IMR-90 (cell line): ENCODE results near the gene METAP2. TPM values are rescaled to one million over a fixed set of nuclear protein-coding genes. Genes with fewer than 3 reads are reported as not detected.

Experiments
- ATAC-seq: fragments of 200-7000 bp; cut with Tn5 transposase; 2 replicates; pipeline ENCODE4 v1.9.1; 2020; ENCODE audit warnings: low read depth, mild to moderate bottlenecking, moderate library complexity
- BruUV-seq: library from RNA; stranded (reverse); fragments of 400-500 nt; replicated peaks from 2 replicates; lab custom pipeline; 2021; lab: Mats Ljungman, UMichigan
- CTCF ChIA-PET: fragments of 300-600 bp; formaldehyde crosslinking; extraction: SDS; loops from one replicate; lab custom pipeline; 2021; ENCODE audit warnings: antibody characterized with exemption; lab: Yijun Ruan, JAX
- POLR2A ChIA-PET: fragments of 300-600 bp; sonication (Branson Sonifier 250); formaldehyde crosslinking; loops from one replicate; lab custom pipeline; 2022; ENCODE audit warnings: antibody characterized with exemption; ENCODE audit not compliant: unreplicated experiment; lab: Charles Lee
- DNase-seq: peaks from one replicate; pipeline ENCODE4 v3.0.0; 2013
- H2AFZ ChIP-seq: replicated peaks from 2 replicates; pipeline ENCODE3; 2013; ENCODE audit warnings: low read length, mild to moderate bottlenecking; ENCODE audit not compliant: poor library complexity
- H2AK5ac ChIP-seq: 2 replicates; pipeline ENCODE4 v1.6.1; 2013; ENCODE audit warnings: low read depth, low read length, inconsistent platforms
- H2AK9ac ChIP-seq: replicated peaks from 2 replicates; pipeline ENCODE3; 2013; ENCODE audit warnings: mild to moderate bottlenecking, low read depth, low read length, moderate library complexity; ENCODE audit not compliant: poor library complexity
- H2BK120ac ChIP-seq: 2 replicates; pipeline ENCODE4 v1.6.1; 2013; ENCODE audit warnings: low read depth, low read length, inconsistent platforms
- H2BK15ac ChIP-seq: 3 replicates; pipeline ENCODE4 v1.6.1; 2013; ENCODE audit warnings: low read depth, low read length, inconsistent platforms
- H2BK20ac ChIP-seq: 2 replicates; pipeline ENCODE4 v1.6.1; 2013; ENCODE audit warnings: low read depth, mild to moderate bottlenecking, inconsistent platforms, low read length, moderate library complexity
- H2BK5ac ChIP-seq: 2 replicates; pipeline ENCODE4 v1.6.1; 2013; ENCODE audit warnings: mild to moderate bottlenecking, low read depth, low read length, inconsistent platforms; ENCODE audit not compliant: poor library complexity, severe bottlenecking
- H3K14ac ChIP-seq: replicated peaks from 2 replicates; pipeline ENCODE4 v1.6.1; 2013; ENCODE audit warnings: low read depth, low read length, inconsistent platforms
- H3K18ac ChIP-seq: 2 replicates; pipeline ENCODE4 v1.6.1; 2013; ENCODE audit warnings: low read depth, low read length, control low read depth
- H3K23ac ChIP-seq: 2 replicates; pipeline ENCODE4 v1.6.1; 2013; ENCODE audit warnings: low read depth, low read length, inconsistent platforms
- H3K27ac ChIP-seq: 2 replicates; pipeline ENCODE4 v1.5.1; 2013; ENCODE audit warnings: mild to moderate bottlenecking, control low read depth, low read length; ENCODE audit not compliant: insufficient read depth
- H3K27me3 ChIP-seq: 2 replicates; pipeline ENCODE4 v1.6.1; 2013; ENCODE audit warnings: low read length; ENCODE audit not compliant: control insufficient read depth, insufficient read depth
- H3K36me3 ChIP-seq: 2 replicates; pipeline ENCODE4 v1.6.1; 2013; ENCODE audit warnings: low read length, mixed read lengths; ENCODE audit not compliant: control insufficient read depth, insufficient read depth
- H3K4ac ChIP-seq: 2 replicates; pipeline ENCODE4 v1.6.1; 2013; ENCODE audit warnings: low read depth, low read length, inconsistent platforms
- H3K4me1 ChIP-seq: 2 replicates; pipeline ENCODE4 v1.6.1; 2013; ENCODE audit warnings: low read length, mixed read lengths; ENCODE audit not compliant: control insufficient read depth, insufficient read depth
- H3K4me2 ChIP-seq: 2 replicates; pipeline ENCODE4 v1.6.1; 2013; ENCODE audit warnings: low read depth, mild to moderate bottlenecking, control low read depth, low read length, moderate library complexity
- H3K4me3 ChIP-seq: 2 replicates; pipeline ENCODE4 v1.5.1; 2013; ENCODE audit warnings: low read depth, mild to moderate bottlenecking, control low read depth, low read length, moderate library complexity; ENCODE audit not compliant: insufficient read depth
- H3K56ac ChIP-seq: 2 replicates; pipeline ENCODE4 v1.6.1; 2013; ENCODE audit warnings: low read length, inconsistent platforms; ENCODE audit not compliant: insufficient read depth; ENCODE audit errors: extremely low read depth
- H3K79me1 ChIP-seq, 2 experiments: 2 replicates each; pipeline ENCODE4 v1.6.1; 2013; ENCODE audit warnings: low read length in 2 of 2, inconsistent platforms in 1 of 2, low read depth in 1 of 2
- H3K9ac ChIP-seq: 2 replicates; pipeline ENCODE4 v1.6.1; 2013; ENCODE audit warnings: low read depth, low read length, control low read depth
- H3K9me1 ChIP-seq: 2 replicates; pipeline ENCODE4 v1.6.1; 2013; ENCODE audit warnings: low read length, inconsistent platforms; ENCODE audit not compliant: insufficient read depth
- H3K9me3 ChIP-seq: 2 replicates; pipeline ENCODE4 v1.6.1; 2013; ENCODE audit warnings: low read length; ENCODE audit not compliant: control insufficient read depth, insufficient read depth
- H4K20me1 ChIP-seq: 2 replicates; pipeline ENCODE4 v1.6.1; 2013; ENCODE audit warnings: low read length, inconsistent platforms; ENCODE audit not compliant: insufficient read depth
- H4K5ac ChIP-seq: 2 replicates; pipeline ENCODE4 v1.6.1; 2013; ENCODE audit warnings: mild to moderate bottlenecking, low read depth, low read length, control low read depth
- H4K8ac ChIP-seq, 2 experiments: 2 replicates each; pipeline ENCODE4 v1.6.1; 2013; ENCODE audit warnings: low read depth in 2 of 2, low read length in 2 of 2, control low read depth in 1 of 2, inconsistent platforms in 1 of 2
- H4K91ac ChIP-seq: 2 replicates; pipeline ENCODE4 v1.6.1; 2013; ENCODE audit warnings: low read depth, low read length, inconsistent platforms; ENCODE audit not compliant: insufficient read depth
- CEBPB ChIP-seq: IDR thresholded peaks from 2 replicates; pipeline ENCODE4 v1.6.1; 2012; ENCODE audit warnings: low read depth, low read length, improper control_type of control experiment
- ELK1 ChIP-seq: fragments of 150-350 bp; IDR thresholded peaks from 2 replicates; pipeline ENCODE4 v1.6.1; 2016; ENCODE audit warnings: low read depth, mild to moderate bottlenecking, low read length, moderate library complexity, borderline replicate concordance
- FOS ChIP-seq: fragments of 150-350 bp; IDR thresholded peaks from 2 replicates; pipeline ENCODE4 v1.6.1; 2016; ENCODE audit warnings: low read depth, low read length
- MAZ ChIP-seq: IDR thresholded peaks from 2 replicates; pipeline ENCODE4 v1.6.1; 2012; ENCODE audit warnings: low read depth, mild to moderate bottlenecking, low read length, improper control_type of control experiment, moderate library complexity, borderline replicate concordance
- MXI1 ChIP-seq: IDR thresholded peaks from 2 replicates; pipeline ENCODE4 v1.6.1; 2012; ENCODE audit warnings: low read depth, mild to moderate bottlenecking, low read length, moderate library complexity, borderline replicate concordance
- NFE2L2 ChIP-seq: fragments of 150-350 bp; IDR thresholded peaks from 2 replicates; pipeline ENCODE4 v1.6.1; 2016; ENCODE audit warnings: low read depth, mild to moderate bottlenecking, low read length
- POLR2A ChIP-seq: IDR thresholded peaks from 2 replicates; pipeline ENCODE4 v1.6.1; 2012; ENCODE audit warnings: mild to moderate bottlenecking, low read depth, low read length
- RAD21 ChIP-seq: IDR thresholded peaks from 2 replicates; pipeline ENCODE4 v1.6.1; 2012; ENCODE audit warnings: low read length, improper control_type of control experiment
- RCOR1 ChIP-seq: IDR thresholded peaks from 2 replicates; pipeline ENCODE4 v1.6.1; 2012; ENCODE audit warnings: mild to moderate bottlenecking, low read length, improper control_type of control experiment; ENCODE audit not compliant: insufficient replicate concordance
- USF2 ChIP-seq: fragments of 150-350 bp; IDR thresholded peaks from 2 replicates; pipeline ENCODE4 v1.6.1; 2017; ENCODE audit warnings: mild to moderate bottlenecking, antibody characterized with exemption, low read length, low read depth
- dilution Hi-C: fragments of 300-500 bp; cut with HindIII; formaldehyde crosslinking; loops from one replicate; pipeline ENCODE4 v1.14.3; 2018; ENCODE audit warnings: low sequenced_read_pairs; ENCODE audit not compliant: unreplicated experiment
- in situ Hi-C: fragments of 300-500 bp; cut with MboI; formaldehyde crosslinking; loops from 3 replicates; pipeline ENCODE4 v1.14.3; 2019; ENCODE audit warnings: low sequenced_read_pairs, inconsistent platforms, mixed read lengths
- intact Hi-C: fragments of 100-400 bp; cut with micrococcal nuclease; formaldehyde crosslinking; loops from 2 replicates; pipeline ENCODE4 v1.10.0; 2022
- polyA plus RNA-seq, 3 experiments: library from polyadenylated mRNA; depleted of rRNA; stranded (reverse); fragments of >200 nt; gene quantifications; 2 replicates each; pipeline ENCODE4 v1.2.3, GENCODE V29; 2012; ENCODE audit warnings: low replicate concordance in 1 of 3
- total RNA-seq: library from RNA; depleted of rRNA; stranded (reverse); fragments of >200 nt; gene quantifications from 2 replicates; pipeline ENCODE4 v1.2.3, GENCODE V29; 2012

METAP2 gene
- total and polyA plus RNA-seq, 2 of the 4 experiments (the other 2 are of a cell fraction): 62.5 to 72.9 TPM

GRCh38 chr12:95516757-95517156, 42.8 kb downstream of the METAP2 start:
- Histone ChIP-seq H3K4me3 (no peak overlapping the region), H3K56ac (no peak overlapping the region), H3K36me3 (peaks cover 39% of the 10 kb centered on the region), H2BK15ac (no peak overlapping the region), H2BK120ac (no peak overlapping the region), H2AK5ac (no peak overlapping the region), H2BK20ac (no peak overlapping the region), H3K18ac (no peak overlapping the region), H4K91ac (no peak overlapping the region), H3K4me2 (no peak overlapping the region), H3K9me3 (no peaks in the 10 kb centered on the region), H4K20me1 (no peaks in the 10 kb centered on the region), H3K27me3 (no peaks in the 10 kb centered on the region), H3K9ac (no peak overlapping the region), H2BK5ac (no peak overlapping the region), H3K4ac (no peak overlapping the region), H4K8ac (no peak overlapping the region), H2AFZ (no peak overlapping the region), H3K14ac (no peak overlapping the region), H4K5ac (no peak overlapping the region), H3K79me1 (peaks cover 0 to 5% of the 10 kb centered on the region in 2 experiments; a peak in 1 of 4 replicates), H3K9me1 (no peaks in the 10 kb centered on the region), H3K4me1 (no peaks in the 10 kb centered on the region), H3K23ac (no peak overlapping the region), H3K27ac (peak overlapping the region; percentile 44; the same call in 1 of the 2 replicates), H2AK9ac (no peak overlapping the region)
- ChIA-PET CTCF (interaction anchor here (0.8 kb wide), 1 partner anchor 18 kb away, joined by 3 read pairs; no protein-coding TSS in a partner anchor), POLR2A (interaction anchor here (0.6 kb wide), 1 partner anchor 24 kb away, joined by 3 read pairs; no protein-coding TSS in a partner anchor)
- dilution Hi-C loops (no loop called here), intact Hi-C loops (no loop called here), in situ Hi-C loops (no loop called here)
- peak; percentile 55 for DNase-seq
- BruUV-seq: TSS peak; percentile 85
- peak; percentile 62 for ATAC-seq
- no peak for TF ChIP-seq RCOR1
- TF ChIP-seq USF2: no peak
- no peak for TF ChIP-seq MAZ
- TF ChIP-seq POLR2A: no peak
- no peak for TF ChIP-seq MXI1
- TF ChIP-seq FOS: no peak
- no peak for TF ChIP-seq ELK1
- TF ChIP-seq NFE2L2: no peak
- TF ChIP-seq CEBPB: no peak
- no peak for TF ChIP-seq RAD21
